ENCODE data around the gene MRGPRX2. TPM values are rescaled to one million over a fixed set of nuclear protein-coding genes. Genes with fewer than 3 reads are reported as not detected.

Gene MRGPRX2
- total and polyA plus RNA-seq, 2 of the 13 experiments (the other 11 are each of a cell fraction or from before 2014, with no cell fraction given) = not detected

GRCh38 chr11:19027829-19028595 is 32.5 kb downstream of the MRGPRX2 start:
- 3% methylated on average over 2 of the region's 2 CpGs for WGBS (ENCODE audit: low lambda C conversion rate)
- no peak overlapping the region for H3K27ac ChIP-seq (ENCODE audit: extremely low read length, insufficient read depth, low read length)
- H3K9ac ChIP-seq (ENCODE audit: insufficient read depth, low read depth, low read length) = no peak overlapping the region
- no peaks in the 10 kb centered on the region for H3K79me2 ChIP-seq (ENCODE audit: insufficient read depth, low read length)
- FAIRE-seq (no peak), ATAC-seq (no peak; the same call in 2 of the 3 replicates), DNase-seq (ENCODE audit: low spot score) (peak; percentile 29)
- no peak overlapping the region for H3K4me2 ChIP-seq (ENCODE audit: low read depth, low read length)
- no peaks in the 10 kb centered on the region for H3K4me1 ChIP-seq (ENCODE audit: insufficient read depth, low read length)
- in situ Hi-C loops (cut with HindIII; ENCODE audit: extremely low pct_ligation_motif_present, low pct_unique_long_range_greater_than_20kb) (no loop called here), intact Hi-C loops (cut with micrococcal nuclease; ENCODE audit: unreplicated experiment) (no loop called here)
- no peaks in the 10 kb centered on the region for H4K20me1 ChIP-seq (ENCODE audit: insufficient read depth, low read length)
- no peaks in the 10 kb centered on the region for H3K9me3 ChIP-seq (ENCODE audit: low read length)
- H3K4me3 ChIP-seq (replicated peaks in 1 of 3; ENCODE audit: insufficient read depth in 1 of 3, low read depth in 2 of 3, low read length in 3 of 3) = no peak overlapping the region
- no peaks in the 10 kb centered on the region for H3K36me3 ChIP-seq (replicated peaks in 1 of 2; ENCODE audit: control insufficient read depth in 1 of 2, insufficient read depth in 2 of 2, low read length in 2 of 2)
- peaks cover 0 to 3% of the 10 kb centered on the region in 2 experiments; a peak in 1 of 5 replicates for H3K27me3 ChIP-seq (ENCODE audit: control insufficient read depth in 1 of 2, insufficient read depth in 2 of 2, low read length in 2 of 2)
- ChIA-PET POLR2A (no interaction called here), CTCF (ENCODE audit: low intra/inter-chr PET ratio, low total read pairs) (no interaction called here)
- H2AFZ ChIP-seq (ENCODE audit: low read length) = no peak overlapping the region
- no peak for TF ChIP-seq ASH2L (IDR thresholded peaks at IDR 0.05; ENCODE audit: insufficient read length, low read depth, low read length)
- TF ChIP-seq MTF1 (CRISPR knock-in tag; IDR thresholded peaks at IDR 0.05) = no peak
- TF ChIP-seq NR3C1 (CRISPR knock-in tag; IDR thresholded peaks at IDR 0.05) = no peak
- TF ChIP-seq FOXA1 (IDR thresholded peaks at IDR 0.05) = no peak
- TF ChIP-seq FOXA1 (CRISPR knock-in tag; IDR thresholded peaks at IDR 0.05) = 0 out of 2 replicates have a peak, but pooled peaks have one; percentile 4
- TF ChIP-seq PAXIP1 (CRISPR knock-in tag; conservative IDR thresholded peaks at IDR 0.05) = no peak
- TF ChIP-seq SKI (IDR thresholded peaks at IDR 0.05; ENCODE audit: partially characterized antibody) = peak; percentile 19
- TF ChIP-seq NBN (conservative IDR thresholded peaks at IDR 0.05) = no peak
- TF ChIP-seq SSRP1 (CRISPR knock-in tag; IDR thresholded peaks at IDR 0.05) = no peak
- TF ChIP-seq HDAC6 (IDR thresholded peaks at IDR 0.05; ENCODE audit: low read depth, low read length) = no peak
- TF ChIP-seq SRF (IDR thresholded peaks at IDR 0.05; ENCODE audit: low read depth, low read length) = no peak
- no peak for TF ChIP-seq ZNF138 (CRISPR knock-in tag; IDR thresholded peaks at IDR 0.05; ENCODE audit: low read depth)
- TF ChIP-seq HOXA5 (CRISPR knock-in tag; IDR thresholded peaks at IDR 0.05) = no peak
- TF ChIP-seq KLF16 (CRISPR knock-in tag; IDR thresholded peaks at IDR 0.05) = no peak
- TF ChIP-seq FLYWCH1 (CRISPR knock-in tag; IDR thresholded peaks at IDR 0.05) = no peak
- TF ChIP-seq FOSL2 (CRISPR knock-in tag; IDR thresholded peaks at IDR 0.05) = peak; percentile 50
- peak; percentile 60; the same call in 1 of the 2 replicates for TF ChIP-seq RARA (CRISPR knock-in tag; IDR thresholded peaks at IDR 0.05)
- TF ChIP-seq SALL2 (CRISPR knock-in tag; IDR thresholded peaks at IDR 0.05) = no peak
- no peak for TF ChIP-seq RFX3 (CRISPR knock-in tag; IDR thresholded peaks at IDR 0.05)
- TF ChIP-seq ZNF136 (CRISPR knock-in tag; IDR thresholded peaks at IDR 0.05; ENCODE audit: low read depth) = no peak
- BruUV-seq (replicated peaks) = no TSS peak
